HG02763 (cell line): ENCODE data around the gene UCK1.

Experiments
- ATAC-seq: cut with Tn5 transposase; IDR thresholded peaks from one replicate; pipeline ENCODE4 v1.9.1; 2021; ENCODE audit warnings: mild to moderate bottlenecking, moderate library complexity; ENCODE audit not compliant: unreplicated experiment

Gene UCK1

DNA sequence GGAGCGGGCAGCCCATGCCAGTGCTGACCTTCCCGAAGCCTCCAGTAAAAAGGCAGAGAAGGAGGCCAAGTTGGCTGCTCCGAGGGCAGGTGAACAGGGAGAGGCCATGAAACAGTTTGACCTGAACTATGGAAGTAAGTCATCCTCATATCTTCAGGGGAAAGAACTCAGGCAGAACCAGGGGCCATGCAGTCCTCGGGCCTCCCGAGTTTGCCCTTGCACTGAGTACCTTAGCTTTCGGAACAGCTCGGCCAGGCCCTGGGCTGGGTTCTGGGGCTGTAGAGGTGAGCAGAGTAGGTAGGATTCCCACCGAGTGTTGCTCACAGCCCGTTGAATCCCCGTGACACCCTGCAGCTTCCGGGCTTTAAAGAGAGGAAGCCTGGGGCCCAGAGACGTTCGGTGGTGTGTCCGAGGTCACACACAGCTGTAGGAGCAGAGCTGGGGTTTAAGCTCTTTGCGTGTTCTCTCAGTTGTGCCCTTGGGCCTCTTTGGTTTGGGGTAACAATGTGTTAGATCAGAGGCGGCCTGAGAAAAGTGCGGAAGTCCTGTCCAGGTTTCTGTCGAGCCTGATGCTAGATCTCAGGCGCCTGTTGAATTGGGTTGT lies 53.1 kb downstream of the UCK1 start:
- ATAC-seq: no peak

DNA sequence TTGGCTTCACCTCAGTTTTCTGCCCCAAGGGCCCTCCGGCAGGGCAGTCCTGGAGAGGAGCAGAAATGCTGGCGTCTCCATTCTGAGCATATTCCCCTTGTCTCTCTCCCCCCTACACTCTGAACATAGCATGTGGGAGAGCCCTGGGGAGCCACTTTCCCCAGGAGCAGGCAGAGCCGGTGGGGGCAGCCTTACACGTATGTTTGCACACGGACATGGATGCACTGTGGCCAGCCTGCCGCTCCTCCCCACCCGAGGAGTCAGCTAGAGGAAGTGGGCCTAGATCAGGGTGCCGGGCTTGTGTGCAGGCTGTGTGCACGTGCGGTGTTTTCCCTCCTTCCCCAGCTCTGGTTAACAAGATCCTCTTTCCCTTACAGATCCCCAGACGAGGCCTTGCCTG lies 53.7 kb downstream of the UCK1 start:
- no peak for ATAC-seq

- ATAC-seq: no peak
These were observed 54.2 kb downstream of the UCK1 start for GRCh38 chr9:131476777-131477345.

GRCh38 chr9:131475956-131476776 lies 54.9 kb downstream of the UCK1 start:
- no peak for ATAC-seq

GRCh38 chr9:131475111-131475955 lies 55.7 kb downstream of the UCK1 start:
- ATAC-seq: no peak

DNA sequence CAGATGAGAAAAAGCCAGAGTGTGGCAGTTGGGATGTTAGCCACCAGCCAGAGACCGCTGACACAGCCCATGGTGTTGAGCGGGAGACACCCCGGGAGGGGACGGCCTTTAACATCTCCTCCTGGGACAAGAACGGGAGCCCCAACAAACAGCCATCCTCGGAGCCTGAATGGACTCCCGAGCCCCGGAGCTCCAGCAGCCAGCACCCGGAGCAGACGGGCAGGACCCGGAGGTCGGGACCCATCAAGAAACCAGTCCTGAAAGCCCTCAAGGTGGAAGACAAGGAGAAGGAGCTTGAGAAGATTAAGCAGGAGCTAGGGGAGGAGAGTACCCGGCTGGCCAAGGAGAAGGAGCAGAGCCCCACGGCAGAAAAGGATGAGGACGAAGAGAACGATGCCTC lies 56.4 kb downstream of the UCK1 start:
- no peak for ATAC-seq

DNA sequence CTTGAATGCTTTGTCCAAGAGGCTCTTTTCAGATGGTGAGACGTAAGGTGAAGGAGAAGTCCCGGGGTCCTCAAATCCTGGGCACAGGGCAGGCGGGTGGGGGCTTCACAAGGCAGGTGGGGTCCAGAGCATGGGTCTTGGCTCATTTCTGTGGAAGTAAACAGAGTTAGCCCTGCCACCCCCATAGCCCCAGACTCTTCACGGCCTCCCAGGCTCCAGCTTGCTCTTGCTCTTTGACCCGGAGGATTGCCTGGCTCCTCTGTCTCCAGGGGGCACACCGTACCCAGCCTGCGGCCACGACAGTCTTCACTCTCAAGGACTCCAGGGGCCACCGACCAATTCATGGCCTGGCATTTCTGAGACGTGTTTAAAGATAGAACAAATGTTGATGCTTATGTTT lies 57.2 kb downstream of the UCK1 start:
- no peak for ATAC-seq
